ENCODE results near the gene MYO1D.
"Not testable (repeated sequence)": the region's sequence is repeated elsewhere in the genome, so short reads cannot be mapped to it uniquely, and the experiment has no call there.

MYO1D gene

DNA sequence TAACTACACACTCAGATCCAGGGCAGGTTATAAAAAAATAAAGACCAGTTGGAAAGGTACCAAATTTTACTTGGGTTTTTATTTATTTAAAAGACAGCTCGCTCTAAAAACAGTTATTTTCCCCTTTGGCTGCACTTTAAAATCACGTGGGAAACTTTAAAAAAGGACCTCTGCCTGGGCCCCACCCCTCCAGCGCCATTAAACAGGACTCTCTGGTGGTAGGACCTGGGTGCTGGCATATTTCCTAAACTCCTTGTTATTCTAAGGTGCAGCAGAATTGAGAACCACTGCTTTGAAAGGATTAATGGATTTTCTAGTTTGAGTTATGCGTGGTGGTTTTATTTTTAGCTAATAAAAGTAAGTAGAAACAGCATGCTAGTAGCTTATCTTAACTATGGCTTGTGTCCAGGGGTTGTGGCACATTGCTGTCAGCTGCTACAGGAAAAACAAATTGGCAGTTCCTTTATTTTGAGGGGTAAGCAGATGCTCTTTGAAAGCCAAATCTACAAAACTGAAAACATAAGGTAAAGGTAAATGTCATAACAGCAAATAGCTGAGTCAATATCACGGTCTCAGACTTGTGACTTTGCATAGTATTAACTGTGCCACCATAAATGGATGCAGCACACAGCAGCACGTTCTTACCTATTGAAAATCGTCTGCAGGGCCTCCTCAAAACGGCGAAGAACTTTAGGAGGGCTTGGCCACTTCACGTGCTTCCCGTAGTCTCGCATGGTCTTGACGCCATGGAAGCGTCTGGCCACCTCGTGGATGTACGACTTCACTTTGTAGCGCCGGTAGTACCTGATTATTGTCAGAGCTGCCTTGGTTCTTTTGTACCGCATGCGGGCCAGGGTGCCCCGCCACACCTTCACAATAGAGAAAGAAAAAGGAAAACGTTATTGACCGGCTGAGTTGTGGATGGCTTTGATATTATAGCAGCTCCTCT is 218.2 kb downstream of the MYO1D start:
- DNase-seq: no peak

DNA sequence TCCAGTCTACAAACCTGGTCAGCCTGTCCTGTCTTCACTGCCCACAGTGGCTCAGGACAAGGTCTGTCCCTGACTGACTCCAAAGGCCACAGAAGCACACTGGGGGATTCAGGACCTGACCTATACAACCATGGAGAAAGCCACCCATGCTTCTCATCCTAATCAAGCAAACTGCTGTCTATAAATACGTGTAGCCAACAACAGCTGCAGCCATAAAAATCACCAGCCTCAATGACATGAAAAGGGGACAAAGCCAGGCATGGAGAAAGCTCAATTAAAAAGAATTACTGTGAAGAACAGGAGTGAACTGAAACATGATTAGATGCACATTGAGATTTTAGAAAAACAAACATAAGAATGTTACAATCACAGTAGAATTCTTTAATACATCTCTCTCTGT is 220.0 kb downstream of the MYO1D start:
- no peak for DNase-seq

DNA sequence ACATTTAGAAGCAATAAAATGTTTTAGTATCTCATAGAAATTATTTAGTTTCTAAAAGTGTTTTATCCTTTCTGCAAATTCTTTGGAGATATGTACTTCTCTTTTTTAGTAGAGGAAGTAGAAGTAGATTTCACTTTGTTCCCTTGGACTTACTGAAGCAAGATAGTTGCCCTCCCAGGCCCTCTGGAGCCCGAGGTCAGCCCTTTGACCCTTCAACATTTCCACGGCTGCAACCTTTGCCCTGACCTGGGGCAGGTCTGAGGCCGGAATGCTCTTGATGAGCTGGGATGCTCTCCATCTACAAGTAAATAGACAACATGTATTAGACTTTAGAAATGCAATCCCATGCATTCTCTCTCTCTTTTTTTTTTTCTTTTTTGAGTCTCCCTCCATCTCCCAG is 222.6 kb downstream of the MYO1D start:
- no peak for DNase-seq

DNA sequence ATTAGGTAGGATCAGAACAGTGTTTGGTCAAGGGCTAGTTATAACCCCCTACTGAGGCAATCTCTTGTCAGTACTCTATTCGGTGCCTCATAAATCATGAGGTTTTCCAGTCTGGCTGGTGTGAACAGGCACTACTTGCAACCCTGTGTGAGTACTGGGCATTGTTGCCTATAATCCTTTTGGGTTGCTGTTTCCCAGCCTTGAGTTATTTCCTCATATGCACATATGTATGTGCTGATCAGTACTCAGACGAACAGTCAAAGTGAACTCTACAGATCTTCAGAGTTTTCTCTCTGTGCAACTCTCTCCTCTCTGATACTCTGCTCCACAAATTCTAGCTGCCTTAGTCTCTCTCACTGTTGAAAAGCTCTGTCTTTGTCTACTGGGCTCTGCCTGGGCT is 225.8 kb downstream of the MYO1D start:
- no peak for DNase-seq

DNA sequence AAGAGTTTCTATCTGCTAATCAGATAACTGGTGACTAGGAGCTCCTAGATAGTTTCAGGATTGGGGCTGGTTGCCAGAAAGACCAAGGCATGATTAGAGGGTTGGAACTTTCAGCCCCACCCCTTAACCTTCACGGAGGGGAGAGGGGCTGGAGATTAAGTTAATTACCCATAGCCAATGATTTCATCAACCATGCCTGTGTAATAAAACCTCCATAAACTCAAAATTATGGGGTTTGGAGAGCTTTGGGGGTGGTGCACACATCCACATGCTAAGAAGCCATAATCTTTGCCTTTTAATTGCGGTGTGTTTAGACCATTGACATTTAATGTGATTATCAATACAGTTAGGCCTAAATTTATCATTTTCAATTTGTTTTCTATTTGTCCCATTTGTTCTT is 228.5 kb downstream of the MYO1D start:
- DNase-seq: no peak

DNA sequence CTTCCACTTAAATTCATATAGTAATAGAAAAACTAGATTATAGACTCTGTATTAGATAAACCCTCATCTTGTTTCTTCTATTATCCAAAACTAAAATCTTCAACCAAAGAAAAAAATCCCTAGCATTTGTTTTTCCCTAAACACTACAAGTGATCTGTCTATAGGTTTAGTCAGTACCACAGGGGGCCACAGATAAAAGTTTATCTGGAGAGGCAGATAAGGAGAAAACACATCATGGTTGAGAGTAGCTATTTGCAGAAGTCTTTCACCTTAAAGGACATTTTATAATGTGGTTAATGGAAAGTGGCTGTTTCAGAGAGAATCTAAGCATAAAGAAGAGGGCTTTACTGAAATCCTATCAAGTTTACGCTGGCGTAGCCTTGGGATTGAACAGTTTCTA is 230.0 kb downstream of the MYO1D start:
- DNase-seq: no peak

DNA sequence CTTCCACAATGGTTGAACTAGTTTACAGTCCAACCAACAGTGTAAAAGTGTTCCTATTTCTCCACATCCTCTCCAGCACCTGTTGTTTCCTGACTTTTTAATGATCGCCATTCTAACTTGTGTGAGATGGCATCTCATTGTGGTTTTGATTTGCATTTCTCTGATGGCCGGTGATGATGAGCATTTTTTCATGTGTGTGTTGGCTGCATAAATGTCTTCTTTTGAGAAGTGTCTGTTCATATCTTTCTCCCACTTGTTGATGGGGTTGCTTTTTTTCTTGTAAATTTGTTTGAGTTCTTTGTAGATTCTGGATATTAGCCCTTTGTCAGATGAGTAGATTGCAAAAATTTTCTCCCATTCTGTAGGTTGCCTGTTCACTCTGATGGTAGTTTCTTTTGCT is 235.4 kb downstream of the MYO1D start:
- not testable (repeated sequence) for DNase-seq

DNA sequence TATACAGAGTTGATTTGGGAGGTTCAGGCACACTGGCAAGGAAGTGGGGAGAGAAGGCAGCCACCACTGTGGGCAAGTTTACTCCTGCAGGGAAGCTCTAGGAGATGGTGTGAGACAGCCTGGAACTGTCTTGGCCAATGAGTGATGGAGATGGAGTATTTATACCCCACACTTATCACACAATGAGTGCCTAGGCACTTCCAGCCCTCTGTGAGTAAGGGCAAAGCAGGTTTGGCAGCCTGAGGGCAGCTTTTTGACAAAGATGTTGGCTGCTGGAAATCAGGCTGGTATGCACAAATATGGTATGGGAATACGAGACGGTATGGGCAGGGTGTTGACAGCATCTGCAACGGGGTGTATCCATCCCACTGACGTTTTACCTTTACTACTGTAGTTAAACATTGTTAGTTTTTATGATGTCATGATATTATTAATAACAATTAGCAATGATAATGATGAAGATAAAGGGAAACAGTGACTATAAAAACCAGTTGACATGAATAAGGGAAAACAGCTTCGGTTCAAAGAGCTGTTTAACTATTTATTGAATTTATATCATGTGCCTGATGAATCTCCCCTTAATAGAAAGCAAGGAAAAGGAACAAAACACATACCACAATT is 240.2 kb downstream of the MYO1D start:
- DNase-seq: no peak

DNA sequence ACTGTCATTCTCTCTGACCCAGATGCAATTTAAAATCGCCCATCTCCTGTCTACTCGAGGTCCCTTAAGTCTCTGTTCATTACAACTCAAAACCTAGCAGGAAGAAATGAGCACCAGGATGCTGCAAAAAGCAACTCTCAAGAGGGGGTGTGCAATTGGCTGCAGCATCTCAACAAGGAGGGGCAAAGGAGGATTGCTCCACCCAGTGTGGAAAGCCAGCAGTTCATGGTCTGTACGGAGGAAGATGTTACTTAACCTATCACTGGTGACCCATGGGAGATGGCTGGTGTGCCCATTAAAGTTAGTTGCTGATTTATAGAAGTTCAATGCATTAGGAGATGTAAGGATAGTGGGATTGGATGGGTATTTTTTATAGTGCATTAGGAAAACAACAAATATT is 242.8 kb downstream of the MYO1D start:
- DNase-seq: no peak

DNA sequence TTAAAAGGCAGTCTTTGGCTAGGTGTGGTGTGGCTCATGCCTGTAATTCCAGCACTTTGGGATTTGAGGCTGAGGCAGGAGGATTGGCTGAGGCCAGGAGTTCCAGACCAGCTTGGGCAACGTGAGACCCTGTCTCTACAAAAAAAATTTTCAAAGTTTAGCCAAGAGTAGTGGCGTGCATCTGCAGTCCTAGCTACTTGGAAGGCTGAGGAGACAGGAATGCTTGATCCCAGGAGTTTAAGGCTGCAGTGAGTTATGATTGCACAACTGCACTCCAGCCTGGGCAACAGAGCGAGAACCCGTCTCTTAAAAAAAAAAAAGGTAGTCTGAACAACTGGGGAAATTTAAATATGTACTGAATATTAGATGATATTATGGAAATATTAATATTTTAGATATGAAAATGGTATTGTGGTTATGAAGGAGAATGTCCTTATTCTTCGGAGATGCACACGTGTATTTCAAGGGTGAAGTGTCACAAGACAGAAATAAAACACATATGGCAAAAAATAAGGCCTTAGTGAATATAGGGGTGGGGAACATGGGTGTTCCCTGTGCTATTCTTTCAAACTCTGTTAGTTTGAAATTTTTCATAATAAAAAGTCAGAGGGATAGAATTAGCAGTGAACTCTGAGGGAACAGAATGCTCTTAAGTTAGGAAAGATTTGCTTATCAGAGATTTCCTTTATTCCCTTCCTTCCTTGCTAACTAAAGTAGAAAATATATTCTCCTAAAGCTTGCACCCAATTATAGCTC is 245.4 kb downstream of the MYO1D start:
- no peak for DNase-seq

DNA sequence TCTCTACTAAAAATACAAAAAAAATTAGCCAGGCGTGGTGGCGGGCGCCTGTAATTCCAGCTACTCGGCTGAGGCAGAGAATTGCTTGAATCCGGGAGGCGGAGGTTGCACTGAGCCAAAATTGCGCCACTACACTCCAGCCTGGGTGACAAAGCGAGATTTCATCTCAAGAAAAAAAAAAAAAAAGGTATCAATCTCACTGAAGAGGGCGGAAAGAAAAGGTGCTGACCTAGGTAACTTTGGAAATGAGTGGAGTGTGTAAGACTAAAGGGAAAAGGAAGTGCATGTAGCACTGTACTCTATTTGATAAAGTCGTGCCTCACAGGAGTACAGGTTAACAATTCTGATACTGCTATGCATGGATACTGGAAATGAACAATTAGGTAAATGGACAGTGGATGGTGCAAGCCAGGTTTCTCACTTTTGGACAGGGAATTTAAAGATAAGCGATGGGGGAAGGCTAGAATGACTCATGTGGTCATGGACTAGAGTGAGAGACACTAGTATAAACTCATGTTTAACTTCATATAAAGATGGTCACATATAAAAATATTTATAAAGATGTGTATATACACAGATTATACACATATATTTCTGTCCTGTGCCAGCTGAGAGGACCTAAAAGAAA is 247.2 kb downstream of the MYO1D start:
- DNase-seq: no peak

DNA sequence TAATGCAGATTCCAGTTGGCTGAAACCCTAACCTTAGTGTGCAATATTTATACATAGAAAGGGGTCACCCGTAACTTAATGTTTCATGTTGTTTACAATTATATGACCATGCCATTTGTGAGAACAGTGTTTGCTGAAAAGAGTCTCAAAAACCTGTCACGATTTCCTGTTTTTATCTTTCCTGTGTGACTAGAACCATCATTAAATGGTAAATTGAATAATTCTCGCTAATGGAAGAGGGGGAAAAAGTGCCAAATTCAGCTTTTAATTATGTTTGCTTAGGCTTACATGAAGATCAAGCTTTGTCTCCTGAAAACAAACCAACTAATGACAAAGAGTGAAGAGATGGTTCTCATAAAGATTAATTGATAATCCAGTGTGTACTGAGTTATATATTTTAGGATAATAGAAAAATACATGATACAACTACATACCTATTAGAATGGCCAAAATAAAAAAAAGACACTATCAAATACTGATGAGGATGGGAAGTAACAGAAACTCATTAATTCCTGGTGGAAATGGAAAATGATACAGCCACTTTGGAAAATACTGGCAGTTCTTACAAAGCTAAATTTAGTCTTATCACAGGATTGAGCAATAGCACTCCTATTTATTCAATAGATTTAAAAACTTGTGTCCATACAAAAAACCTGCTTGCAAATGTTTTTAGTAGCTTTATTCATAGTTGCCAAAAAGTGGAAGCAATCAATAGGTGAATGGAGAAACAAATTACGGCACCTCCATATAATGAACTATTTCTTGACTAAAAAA is 248.5 kb downstream of the MYO1D start:
- no peak for DNase-seq

DNA sequence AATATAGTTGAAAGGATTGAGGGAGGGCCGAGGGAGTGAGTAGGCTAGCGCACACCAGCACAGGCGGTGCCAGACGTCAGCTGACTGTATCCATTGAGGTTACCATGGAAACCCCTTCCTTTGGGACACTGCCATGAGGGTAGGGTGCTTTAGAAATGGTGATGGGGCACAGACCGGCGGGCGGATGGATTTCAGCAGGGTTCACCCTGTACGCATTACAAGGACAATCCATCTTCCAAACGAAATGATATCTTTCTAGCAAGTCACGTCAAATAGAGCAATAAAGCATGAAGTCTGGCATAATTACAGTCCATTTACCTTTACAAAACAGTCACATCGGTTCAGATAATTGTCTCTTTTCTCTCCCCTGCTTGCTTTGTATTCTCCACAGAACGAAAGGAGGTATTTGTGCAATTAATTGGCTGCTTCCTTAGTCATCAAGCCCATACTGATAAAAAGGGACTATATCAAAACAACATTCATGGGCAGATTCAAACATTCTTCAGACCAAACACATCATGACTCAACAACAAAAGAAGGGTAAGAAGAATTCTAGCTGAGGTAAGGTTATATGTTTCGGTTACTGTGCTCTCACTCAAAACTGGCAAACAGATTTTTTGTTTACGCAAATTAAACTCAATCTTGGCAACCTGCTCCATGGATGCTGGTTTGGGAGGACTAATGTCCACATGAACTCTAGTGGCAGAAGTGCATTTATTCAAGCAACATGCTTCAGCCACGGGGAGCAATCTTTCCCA is 249.5 kb downstream of the MYO1D start:
- DNase-seq: no peak

DNA sequence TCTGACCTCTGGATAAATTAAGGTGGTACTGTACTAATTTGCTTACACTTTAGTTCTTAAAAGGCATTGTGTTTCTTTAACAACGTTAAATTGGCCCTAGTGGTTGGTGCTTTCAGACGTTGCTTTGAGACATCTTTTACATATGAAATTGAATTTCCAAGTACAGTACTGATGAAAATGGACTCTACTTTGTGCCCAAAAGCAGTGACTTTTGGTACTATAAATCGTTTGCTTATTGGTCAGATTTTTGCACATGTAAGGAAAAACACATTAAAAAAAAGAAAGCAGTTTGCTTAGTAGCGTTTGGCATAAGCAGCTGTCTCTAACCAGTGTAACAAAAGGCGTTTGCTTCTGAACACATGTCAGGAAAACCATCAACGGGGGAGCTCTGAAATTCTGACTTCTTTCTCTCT is 250.5 kb downstream of the MYO1D start:
- no peak for DNase-seq

DNA sequence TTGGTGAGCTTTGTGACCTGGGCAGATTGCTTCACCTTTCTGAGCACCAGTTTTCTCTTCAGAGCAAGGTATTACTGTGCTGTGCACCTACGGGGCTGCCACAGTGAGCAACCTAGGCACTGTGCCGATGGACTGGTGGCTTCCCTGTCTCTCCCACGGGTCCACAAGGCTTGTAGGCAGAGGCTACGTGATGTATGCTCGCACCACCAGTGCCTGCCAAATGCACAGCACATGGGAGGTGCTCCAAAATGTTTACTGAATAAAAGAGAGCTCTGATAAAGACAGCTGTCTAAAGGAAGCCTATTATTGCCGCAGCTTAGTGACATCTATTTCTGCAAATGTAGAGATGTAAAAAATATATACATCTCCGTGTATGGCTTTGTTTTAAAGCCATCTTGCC is 251.0 kb downstream of the MYO1D start:
- DNase-seq: no peak

DNA sequence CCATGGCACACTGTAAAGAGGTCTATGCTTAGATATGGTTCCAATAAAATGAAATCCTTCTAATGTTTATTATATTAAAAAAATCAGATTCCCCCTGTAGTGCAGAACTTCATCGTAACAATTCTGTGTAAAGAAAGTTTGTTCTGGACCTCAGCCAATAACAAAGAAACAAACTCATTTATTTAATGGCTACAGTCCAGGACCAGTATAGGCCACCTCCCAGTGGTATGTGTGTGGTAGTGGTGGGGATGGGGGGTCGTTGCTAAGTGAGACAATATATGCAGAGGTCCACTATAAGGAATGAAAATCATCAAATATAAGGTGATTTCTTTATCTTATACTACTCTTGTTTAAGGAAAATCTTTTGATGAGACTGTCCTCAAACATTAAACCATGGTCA is 253.7 kb downstream of the MYO1D start:
- DNase-seq: no peak

DNA sequence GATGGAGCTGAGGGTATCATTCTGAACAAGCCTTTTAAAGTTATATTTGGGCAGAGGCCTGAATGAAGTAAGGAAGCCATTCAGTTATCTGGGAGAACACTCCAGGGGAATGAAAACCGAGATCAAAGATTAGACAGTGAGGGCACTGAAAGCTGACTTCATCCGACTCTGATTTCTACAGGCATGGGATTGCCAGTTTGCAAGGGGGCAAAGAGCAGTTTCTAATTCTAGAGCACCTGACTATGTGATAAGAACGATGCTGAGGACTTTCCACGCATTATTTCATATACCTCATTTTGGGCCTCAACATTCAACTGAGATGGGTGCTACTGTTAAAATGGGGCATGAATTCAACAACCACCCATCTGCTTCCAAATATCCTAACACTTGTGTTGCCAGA is 254.4 kb downstream of the MYO1D start:
- no peak for DNase-seq

DNA sequence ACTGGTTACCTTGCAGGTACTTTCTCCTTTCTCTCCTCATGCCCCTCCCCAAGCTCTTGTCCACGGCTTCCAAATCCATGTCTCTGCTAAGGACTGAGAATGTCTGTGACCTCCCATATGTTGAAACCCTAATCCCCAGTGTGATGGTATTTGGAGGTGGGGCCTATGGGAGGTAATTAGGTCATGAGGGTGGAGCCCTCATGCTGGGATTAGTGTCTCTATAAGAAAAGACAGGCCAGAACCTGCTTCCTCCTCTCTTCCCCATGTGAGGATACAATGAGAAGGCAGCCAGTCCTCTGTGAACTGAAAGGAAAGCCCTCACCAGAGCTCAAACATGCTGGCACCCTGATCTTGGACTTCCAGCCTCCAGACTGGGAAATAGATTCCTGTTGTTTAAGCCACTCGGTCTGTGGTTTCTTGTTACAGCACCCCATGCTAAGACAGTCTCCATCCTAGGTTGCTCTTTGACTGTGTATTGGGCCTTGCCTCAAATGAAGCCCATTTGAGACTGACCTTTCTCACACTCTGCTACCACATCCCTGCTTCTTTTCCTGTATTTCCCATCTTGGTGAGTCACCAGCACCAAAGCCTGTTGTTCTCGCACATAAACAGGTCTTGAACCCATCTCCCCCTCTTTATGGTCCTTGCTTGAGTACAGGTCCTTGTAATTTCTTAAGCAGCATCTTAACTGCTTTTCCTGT is 255.2 kb downstream of the MYO1D start:
- DNase-seq: no peak

DNA sequence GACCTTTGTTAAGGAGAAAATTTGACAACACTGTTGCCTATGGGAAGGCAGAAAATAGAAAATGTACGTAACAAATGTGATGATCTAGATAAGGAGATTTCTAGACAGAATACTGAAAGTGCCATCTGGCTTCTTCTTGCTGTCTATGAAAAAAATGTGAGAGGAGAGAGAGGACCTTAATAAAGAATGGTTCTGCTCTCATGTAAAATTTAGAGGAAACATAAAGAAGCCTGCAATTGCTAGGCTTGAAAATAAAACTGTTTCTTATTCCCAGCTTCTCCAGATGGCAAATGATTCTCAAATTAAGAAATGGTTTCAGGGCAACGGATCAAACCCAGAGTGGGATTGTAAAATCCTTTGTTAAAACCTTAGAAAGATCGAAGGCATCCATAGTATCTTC is 261.6 kb downstream of the MYO1D start:
- DNase-seq: no peak

DNA sequence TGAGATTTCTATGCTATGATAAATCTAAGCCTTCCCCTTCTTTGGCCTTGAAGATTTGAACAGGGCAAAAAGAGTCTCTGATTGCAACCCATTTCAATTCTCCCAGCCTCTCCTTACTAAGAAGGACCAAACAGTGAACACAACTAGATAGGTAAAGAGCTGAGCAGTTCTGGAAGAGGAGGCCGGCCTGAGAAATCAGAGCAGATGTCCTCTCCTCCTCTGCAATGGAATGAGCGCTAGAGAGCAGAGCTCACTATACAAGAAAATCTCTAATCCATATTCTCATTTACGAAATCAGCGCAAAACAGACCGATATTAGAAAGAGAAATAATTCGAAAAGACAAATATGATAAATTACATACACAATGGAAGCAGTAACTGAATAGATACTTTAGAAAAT is 266.0 kb downstream of the MYO1D start:
- no peak for DNase-seq

Data from right forelimb (tissue), 1 donor.